ENCODE results near the gene ZRANB1.

DNA sequence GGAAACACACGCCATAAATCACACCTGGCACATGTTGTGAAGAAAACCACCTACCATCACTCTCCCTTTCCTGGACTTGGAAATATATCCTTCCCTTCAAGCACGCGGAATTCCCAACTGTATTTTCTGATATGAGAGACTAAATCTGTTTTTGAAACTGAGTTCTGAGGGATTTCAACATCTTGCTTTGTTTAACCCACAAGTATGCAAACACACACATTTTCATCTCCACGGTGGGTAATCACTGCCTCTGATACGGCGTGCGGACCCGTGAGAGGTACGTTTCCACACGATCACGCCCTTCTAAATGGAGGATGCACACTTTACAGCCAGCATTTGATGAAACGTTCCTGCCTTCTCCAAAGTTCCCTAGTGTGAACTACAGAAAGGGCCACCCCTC lies 83.4 kb downstream of the ZRANB1 start:
- TF ChIP-seq, protein P1, sequence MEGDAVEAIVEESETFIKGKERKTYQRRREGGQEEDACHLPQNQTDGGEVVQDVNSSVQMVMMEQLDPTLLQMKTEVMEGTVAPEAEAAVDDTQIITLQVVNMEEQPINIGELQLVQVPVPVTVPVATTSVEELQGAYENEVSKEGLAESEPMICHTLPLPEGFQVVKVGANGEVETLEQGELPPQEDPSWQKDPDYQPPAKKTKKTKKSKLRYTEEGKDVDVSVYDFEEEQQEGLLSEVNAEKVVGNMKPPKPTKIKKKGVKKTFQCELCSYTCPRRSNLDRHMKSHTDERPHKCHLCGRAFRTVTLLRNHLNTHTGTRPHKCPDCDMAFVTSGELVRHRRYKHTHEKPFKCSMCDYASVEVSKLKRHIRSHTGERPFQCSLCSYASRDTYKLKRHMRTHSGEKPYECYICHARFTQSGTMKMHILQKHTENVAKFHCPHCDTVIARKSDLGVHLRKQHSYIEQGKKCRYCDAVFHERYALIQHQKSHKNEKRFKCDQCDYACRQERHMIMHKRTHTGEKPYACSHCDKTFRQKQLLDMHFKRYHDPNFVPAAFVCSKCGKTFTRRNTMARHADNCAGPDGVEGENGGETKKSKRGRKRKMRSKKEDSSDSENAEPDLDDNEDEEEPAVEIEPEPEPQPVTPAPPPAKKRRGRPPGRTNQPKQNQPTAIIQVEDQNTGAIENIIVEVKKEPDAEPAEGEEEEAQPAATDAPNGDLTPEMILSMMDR (IDR thresholded peaks at IDR 0.05 in 4 of 5, conservative IDR thresholded peaks at IDR 0.05 in 1 of 5), result no peak
- TF ChIP-seq POLR2A (IDR thresholded peaks at IDR 0.05), result no peak
